Transverse colon (tissue), 4 donors: ENCODE results near the gene RNF214. TPM values are rescaled to one million over a fixed set of nuclear protein-coding genes. Genes with fewer than 3 reads are reported as not detected.

ENCODE experiments used
- DNase-seq: peaks from one replicate; pipeline ENCODE4 v3.0.0-alpha.2; 2019
- H3K27ac ChIP-seq, 4 donors: fragments of 200-600 bp; sonication (generic); 2 replicates each; pipeline ENCODE4 v1.5.1; 2016 to 2018; ENCODE audit warnings: inconsistent platforms in 4 of 4
- H3K27me3 ChIP-seq: fragments of 200-600 bp; sonication (generic); 2 replicates; pipeline ENCODE4 v1.5.1; 2017; ENCODE audit warnings: inconsistent platforms
- H3K36me3 ChIP-seq, 4 donors: fragments of 200-600 bp; sonication (generic); 2 replicates each; pipeline ENCODE4 v1.5.1; 2017 to 2019; ENCODE audit warnings: inconsistent platforms in 4 of 4
- H3K4me1 ChIP-seq, 4 donors: fragments of 200-600 bp; sonication (generic); 2 replicates each; pipeline ENCODE4 v1.5.1; 2017 to 2020; ENCODE audit warnings: inconsistent platforms in 4 of 4
- H3K4me3 ChIP-seq, 4 donors: fragments of 200-600 bp; sonication (generic); 1 replicate in 1 of 4; 2 replicates in 3 of 4; pipeline versions ENCODE4 v1.5.1 to v1.6.1; 2017 to 2019; ENCODE audit warnings: inconsistent platforms in 4 of 4
- H3K9me3 ChIP-seq, 2 donors: fragments of 200-600 bp; sonication (generic); 2 replicates each; pipeline ENCODE4 v1.5.1; 2017 to 2019; ENCODE audit warnings: inconsistent platforms in 2 of 2
- CTCF ChIP-seq, 5 experiments: fragments of 200-600 bp in 3 of 5; fragments of 450-650 bp in 2 of 5; sonication (generic) in 3 of 5; IDR thresholded peaks; 1 replicate in 2 of 5; 2 replicates in 3 of 5; pipeline ENCODE4 v1.5.1; 2016 to 2017; ENCODE audit warnings: antibody characterized with exemption in 5 of 5, inconsistent platforms in 3 of 5, mild to moderate bottlenecking in 2 of 5, moderate library complexity in 1 of 5
- EP300 ChIP-seq: sonication (generic); formaldehyde crosslinking; IDR thresholded peaks from one replicate; pipeline ENCODE4 v1.6.1; 2017; ENCODE audit warnings: antibody characterized with exemption, low read depth
- POLR2A ChIP-seq: fragments of 450-650 bp; IDR thresholded peaks from one replicate; pipeline ENCODE4 v1.6.1; 2016; ENCODE audit warnings: antibody characterized with exemption, mild to moderate bottlenecking, moderate library complexity
- POLR2AphosphoS5 ChIP-seq, 3 donors: sonication (generic); formaldehyde crosslinking; IDR thresholded peaks; one replicate each; pipeline ENCODE4 v1.6.1; 2016; ENCODE audit warnings: antibody characterized with exemption in 3 of 3
- WGBS, 2 donors: methylation state at CpG; one replicate each; pipeline ENCODE4 v1.1.5; 2018; ENCODE audit warnings: low coverage in 1 of 2; 5-methylcytosine and 5-hydroxymethylcytosine counted together
- in situ Hi-C, 4 donors: fragments of 200-750 bp; cut with MboI; loops; one replicate each; pipeline versions ENCODE4 v1.15.0 to v1.15.1; 2017; ENCODE audit warnings: low sequenced_read_pairs in 3 of 4, low pct_ligation_motif_present in 1 of 4, low pct_unique_long_range_greater_than_20kb in 1 of 4
- intact Hi-C: fragments of 100-400 bp; cut with DNase I; formaldehyde crosslinking; loops from one replicate; pipeline ENCODE4 v1.15.1; 2023; ENCODE audit warnings: low total_unique reads
- total RNA-seq, 4 donors: library from RNA; depleted of rRNA; stranded (reverse); fragments of >200 nt; gene quantifications; one replicate each; pipeline ENCODE4 v1.1.0, GENCODE V29; 2016

The RNF214 gene
- total RNA-seq, 4 donors from 2014 or later: 11.1 to 139 (median 14.5) TPM

GRCh38 chr11:117238221-117238620 lies 5.8 kb downstream of the RNF214 start:
- in situ Hi-C loops (no loop called here), intact Hi-C loops (no loop called here)
- H3K4me1 ChIP-seq: peaks cover 0 to 13% (median 9%) of the 10 kb centered on the region in 4 donors
- peaks cover 0 to 17% (median 5%) of the 10 kb centered on the region in 4 donors for H3K36me3 ChIP-seq
- no peak overlapping the region for H3K27ac ChIP-seq
- H3K27me3 ChIP-seq: no peaks in the 10 kb centered on the region
- no peak for DNase-seq
- H3K9me3 ChIP-seq: no peaks in the 10 kb centered on the region
- WGBS, 2 donors: 86 to 92% methylated on average over 5 of the region's 5 CpGs
- no peak overlapping the region for H3K4me3 ChIP-seq
- TF ChIP-seq CTCF (IDR thresholded peaks at IDR 0.05) (no peak), EP300 (no peak), POLR2A (no peak), POLR2AphosphoS5 (IDR thresholded peaks at IDR 0.05) (no peak)

GRCh38 chr11:117239295-117239694 lies 6.8 kb downstream of the RNF214 start:
- TF ChIP-seq EP300: no peak
- TF ChIP-seq POLR2A: no peak
- TF ChIP-seq CTCF (IDR thresholded peaks at IDR 0.05): no peak
- TF ChIP-seq POLR2AphosphoS5 (IDR thresholded peaks at IDR 0.05): no peak
- Histone ChIP-seq H3K36me3 (peaks cover 0 to 27% (median 7%) of the 10 kb centered on the region in 4 donors), H3K9me3 (no peaks in the 10 kb centered on the region), H3K27ac (no peak overlapping the region), H3K4me1 (peaks cover 0 to 2% (median 0%) of the 10 kb centered on the region in 4 donors), H3K27me3 (no peaks in the 10 kb centered on the region), H3K4me3 (no peak overlapping the region)
- in situ Hi-C loops: no loop called here
- 83 to 85% methylated on average over 6 of the region's 6 CpGs for WGBS, 2 donors
- no peak for DNase-seq
- intact Hi-C loops: no loop called here

- TF ChIP-seq POLR2A: no peak
- no peak for TF ChIP-seq CTCF (IDR thresholded peaks at IDR 0.05)
- no peak for TF ChIP-seq POLR2AphosphoS5 (IDR thresholded peaks at IDR 0.05)
- TF ChIP-seq EP300: no peak
- Histone ChIP-seq H3K27me3 (no peaks in the 10 kb centered on the region), H3K4me1 (no peaks in the 10 kb centered on the region), H3K36me3 (peaks cover 0 to 41% (median 19%) of the 10 kb centered on the region in 4 donors), H3K27ac (no peak overlapping the region), H3K4me3 (no peak overlapping the region), H3K9me3 (no peaks in the 10 kb centered on the region)
- intact Hi-C loops (no loop called here), in situ Hi-C loops (no loop called here)
- 96 to 100% methylated on average over 3 to 4 of the region's 4 CpGs for WGBS, 2 donors
- no peak for DNase-seq
These were observed 15.9 kb downstream of the RNF214 start for GRCh38 chr11:117248341-117248740.

GRCh38 chr11:117249571-117249970 lies 17.1 kb downstream of the RNF214 start:
- peaks cover 0 to 34% (median 14%) of the 10 kb centered on the region in 4 donors for H3K36me3 ChIP-seq
- no peak for TF ChIP-seq POLR2A
- TF ChIP-seq POLR2AphosphoS5 (IDR thresholded peaks at IDR 0.05): no peak
- TF ChIP-seq EP300: no peak
- TF ChIP-seq CTCF (IDR thresholded peaks at IDR 0.05): no peak
- in situ Hi-C loops: no loop called here

More at GRCh38 chr11:117249571-117249970, 17.1 kb downstream of the RNF214 start:
- 71 to 74% methylated on average over 3 to 4 of the region's 4 CpGs for WGBS, 2 donors
- H3K27ac ChIP-seq: no peak overlapping the region
- no peaks in the 10 kb centered on the region for H3K9me3 ChIP-seq
- H3K27me3 ChIP-seq: no peaks in the 10 kb centered on the region
- no peak for DNase-seq
- no peaks in the 10 kb centered on the region for H3K4me1 ChIP-seq
- no peak overlapping the region for H3K4me3 ChIP-seq
- intact Hi-C loops: no loop called here
